Middle frontal gyrus (tissue), 1 donor: ENCODE results near the gene PCED1B.
"Not testable (repeated sequence)": the region's sequence is repeated elsewhere in the genome, so short reads cannot be mapped to it uniquely, and the experiment has no call there.

Experiments used
- DNase-seq: peaks from one replicate; pipeline ENCODE4 v3.0.0-alpha.2; 2015; ENCODE audit warnings: low spot score; ENCODE audit errors: extremely low spot score

Gene PCED1B

GRCh38 chr12:47272412-47273190 is 193.2 kb downstream of the PCED1B start:
- no peak for DNase-seq

GRCh38 chr12:47273191-47273626 is 193.8 kb downstream of the PCED1B start:
- DNase-seq = no peak

GRCh38 chr12:47274760-47275159 is 195.3 kb downstream of the PCED1B start:
- DNase-seq = no peak

GRCh38 chr12:47276253-47276620 is 196.8 kb downstream of the PCED1B start:
- DNase-seq = no peak

GRCh38 chr12:47276621-47277309 is 197.3 kb downstream of the PCED1B start:
- DNase-seq = no peak

GRCh38 chr12:47277972-47278448 is 198.6 kb downstream of the PCED1B start:
- DNase-seq = no peak

GRCh38 chr12:47279758-47280157 is 200.3 kb downstream of the PCED1B start:
- not testable (repeated sequence) for DNase-seq

GRCh38 chr12:47280543-47281300 is 201.3 kb downstream of the PCED1B start:
- DNase-seq = no peak

- DNase-seq = no peak
These were observed 202.3 kb downstream of the PCED1B start for GRCh38 chr12:47281667-47282171.

- DNase-seq = no peak
These were observed 202.8 kb downstream of the PCED1B start for GRCh38 chr12:47282206-47282605.
